ENCODE data around the gene ZMYM4.
"Not testable (repeated sequence)": the region's sequence is repeated elsewhere in the genome, so short reads cannot be mapped to it uniquely, and the experiment has no call there.

Gene ZMYM4

GRCh38 chr1:35377555-35377954, 109.0 kb downstream of the ZMYM4 start:
- FAIRE-seq (no peak), DNase-seq (ENCODE audit: insufficient read length, low spot score) (no peak)
- no peak for TF ChIP-seq CTCF (IDR thresholded peaks at IDR 0.05; ENCODE audit: insufficient read depth, missing control alignments)

- no peak for FAIRE-seq
Observed at GRCh38 chr1:35379317-35380000, 111.0 kb downstream of the ZMYM4 start.

GRCh38 chr1:35380111-35380510, 111.6 kb downstream of the ZMYM4 start:
- not testable (repeated sequence) for FAIRE-seq; DNase-seq (ENCODE audit: insufficient read length, low spot score)

More at GRCh38 chr1:35379317-35380000, 111.0 kb downstream of the ZMYM4 start:
- no peak for DNase-seq (ENCODE audit: insufficient read length, low spot score)
- no peak for TF ChIP-seq CTCF (IDR thresholded peaks at IDR 0.05; ENCODE audit: insufficient read depth, missing control alignments)

- FAIRE-seq (no peak), DNase-seq (ENCODE audit: insufficient read length, low spot score) (no peak)
- no peak for TF ChIP-seq CTCF (IDR thresholded peaks at IDR 0.05; ENCODE audit: insufficient read depth, missing control alignments)
Observed at GRCh38 chr1:35382107-35382506, 113.6 kb downstream of the ZMYM4 start.

GRCh38 chr1:35386290-35386689, 117.8 kb downstream of the ZMYM4 start:
- no peak for DNase-seq (ENCODE audit: insufficient read length, low spot score)
- no peak for TF ChIP-seq CTCF (IDR thresholded peaks at IDR 0.05; ENCODE audit: insufficient read depth, missing control alignments)
- FAIRE-seq = no peak

GRCh38 chr1:35386959-35387358, 118.5 kb downstream of the ZMYM4 start:
- no peak for FAIRE-seq
- no peak for TF ChIP-seq CTCF (IDR thresholded peaks at IDR 0.05; ENCODE audit: insufficient read depth, missing control alignments)
- no peak for DNase-seq (ENCODE audit: insufficient read length, low spot score)

- FAIRE-seq = no peak
- TF ChIP-seq CTCF (IDR thresholded peaks at IDR 0.05; ENCODE audit: insufficient read depth, missing control alignments) = no peak
- no peak for DNase-seq (ENCODE audit: insufficient read length, low spot score)
Observed at GRCh38 chr1:35390600-35391494, 122.3 kb downstream of the ZMYM4 start.

Measured in D721Med (cell line).